ENCODE results near the gene KIN. TPM values are rescaled to one million over a fixed set of nuclear protein-coding genes. Genes with fewer than 3 reads are reported as not detected.

The KIN gene
- total and polyA plus RNA-seq, 2 experiments from 2014 or later: 8.5 to 31.7 TPM

DNA sequence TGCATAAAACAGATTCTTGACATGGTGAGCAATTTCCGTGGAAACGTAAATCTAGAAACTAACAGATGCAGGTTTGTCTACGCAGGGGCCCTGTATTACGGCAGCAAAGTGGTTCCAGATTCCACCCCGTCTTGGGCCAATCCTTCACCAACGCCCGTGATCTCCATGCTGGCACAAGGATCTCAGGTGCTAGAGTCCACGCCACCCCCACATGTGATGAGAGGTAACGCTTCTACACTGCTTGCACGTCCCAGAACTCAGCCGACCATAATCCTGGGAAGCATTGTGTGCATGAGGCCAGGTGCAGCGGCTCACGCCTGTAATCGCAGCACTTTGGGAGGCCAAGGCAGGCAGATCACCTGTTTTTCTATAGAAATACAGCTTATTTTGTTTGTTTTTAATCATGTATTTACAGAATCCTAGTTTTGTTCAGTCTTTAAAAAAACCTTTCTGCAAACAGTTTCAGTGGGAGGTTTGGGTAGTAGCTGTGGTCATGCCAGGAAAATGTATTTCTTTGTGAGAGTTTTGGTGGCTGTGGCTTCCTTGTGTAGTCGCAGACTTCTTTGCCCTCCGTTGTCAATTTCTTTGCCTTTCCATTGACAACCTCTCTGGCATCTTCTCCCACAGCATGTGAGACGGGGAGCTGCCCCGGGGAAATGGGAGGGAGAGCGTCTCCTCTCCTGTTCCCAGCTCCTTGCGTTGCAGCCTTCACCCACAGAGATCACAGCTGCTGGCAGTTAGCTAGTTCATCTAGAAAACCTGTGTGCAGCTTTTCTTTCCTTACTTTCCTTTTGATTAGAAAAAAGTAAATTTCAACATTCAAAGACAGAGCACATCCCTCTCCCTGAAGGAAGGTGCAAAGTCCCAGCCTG, 49.0 kb downstream of the KIN start (continued):
- no peak for TF ChIP-seq EZH2phosphoT487 (IDR thresholded peaks at IDR 0.05; ENCODE audit: unreplicated experiment)

GRCh38 chr10:7734821-7735220, 53.0 kb downstream of the KIN start:
- Histone ChIP-seq H3K36me3 (ENCODE audit: insufficient read depth) (no peaks in the 10 kb centered on the region), H2AFZ (no peak overlapping the region), H3K4me2 (no peak overlapping the region), H4K20me1 (replicated peaks; ENCODE audit: insufficient read depth) (no peaks in the 10 kb centered on the region), H3K27ac (ENCODE audit: low read depth) (no peak overlapping the region), H3K4me3 (no peak overlapping the region), H3F3A (replicated peaks; ENCODE audit: low read depth) (no peaks in the 10 kb centered on the region), H3K4me1 (ENCODE audit: insufficient read depth) (no peaks in the 10 kb centered on the region), H3K79me2 (replicated peaks; ENCODE audit: insufficient read depth) (no peaks in the 10 kb centered on the region), H3K27me3 (ENCODE audit: insufficient read depth) (no peaks in the 10 kb centered on the region), H3K9me2 (ENCODE audit: insufficient read depth) (no peaks in the 10 kb centered on the region)
- Mint-ChIP-seq H3K36me3 (ENCODE audit: low read depth) (no peaks in the 10 kb centered on the region), H3K9me3 (no peaks in the 10 kb centered on the region), H3K4me3 (no peak overlapping the region), H3K4me1 (no peaks in the 10 kb centered on the region), H3K27ac (no peak overlapping the region), H3K27me3 (ENCODE audit: insufficient read depth, low read depth, poor library complexity) (peaks cover 2% of the 10 kb centered on the region)
- TF ChIP-seq ZNF331 (CRISPR knock-in tag; IDR thresholded peaks at IDR 0.05; ENCODE audit: low read depth) (no peak), CTCF (conservative IDR thresholded peaks at IDR 0.05; ENCODE audit: low read depth in 2 of 2) (peak in 1 of 2 experiments; percentile 55; a peak in 2 of 4 replicates)
- peak; percentile 54 for DNase-seq (ENCODE audit: low spot score)
- no peak; the same call in 2 of the 3 replicates for ATAC-seq

- Mint-ChIP-seq H3K9me3 (no peaks in the 10 kb centered on the region; the same call in 2 of the 3 replicates), H3K27me3 (ENCODE audit: insufficient read depth, low read depth, poor library complexity) (peaks cover 2% of the 10 kb centered on the region), H3K4me1 (peaks cover 3% of the 10 kb centered on the region; the same call in 1 of the 3 replicates), H3K4me3 (no peak overlapping the region), H3K36me3 (ENCODE audit: low read depth) (no peaks in the 10 kb centered on the region; the same call in 2 of the 3 replicates), H3K27ac (no peak overlapping the region)
- Histone ChIP-seq H3K4me3 (no peak overlapping the region), H3K27me3 (ENCODE audit: insufficient read depth) (no peaks in the 10 kb centered on the region), H3F3A (replicated peaks; ENCODE audit: low read depth) (no peaks in the 10 kb centered on the region), H3K27ac (ENCODE audit: low read depth) (no peak overlapping the region), H3K79me2 (replicated peaks; ENCODE audit: insufficient read depth) (no peaks in the 10 kb centered on the region), H3K36me3 (ENCODE audit: insufficient read depth) (no peaks in the 10 kb centered on the region), H3K4me1 (ENCODE audit: insufficient read depth) (no peaks in the 10 kb centered on the region), H3K9me2 (ENCODE audit: insufficient read depth) (no peaks in the 10 kb centered on the region), H3K4me2 (no peak overlapping the region), H2AFZ (no peak overlapping the region), H4K20me1 (replicated peaks; ENCODE audit: insufficient read depth) (no peaks in the 10 kb centered on the region)
- ATAC-seq: no peak
- no peak for DNase-seq (ENCODE audit: low spot score)
- TF ChIP-seq CTCF (conservative IDR thresholded peaks at IDR 0.05; ENCODE audit: low read depth in 2 of 2) (no peak), NANOG (IDR thresholded peaks at IDR 0.05; ENCODE audit: borderline replicate concordance) (no peak), ZNF331 (CRISPR knock-in tag; IDR thresholded peaks at IDR 0.05; ENCODE audit: low read depth) (no peak), EZH2phosphoT487 (IDR thresholded peaks at IDR 0.05; ENCODE audit: unreplicated experiment) (no peak), POLR2AphosphoS5 (IDR thresholded peaks at IDR 0.05; ENCODE audit: low read depth) (no peak), EZH2 (IDR thresholded peaks at IDR 0.05; ENCODE audit: low read depth, unreplicated experiment) (no peak), STAT1 (IDR thresholded peaks at IDR 0.05; ENCODE audit: unreplicated experiment) (no peak), JUNB (IDR thresholded peaks at IDR 0.05; ENCODE audit: unreplicated experiment) (no peak), CREB1 (CRISPR knock-in tag; IDR thresholded peaks at IDR 0.05; ENCODE audit: low read depth) (no peak), ZNF114 (CRISPR knock-in tag; IDR thresholded peaks at IDR 0.05) (no peak), REST (IDR thresholded peaks at IDR 0.05; ENCODE audit: unreplicated experiment) (no peak)
- TF ChIP-seq, protein P1, sequence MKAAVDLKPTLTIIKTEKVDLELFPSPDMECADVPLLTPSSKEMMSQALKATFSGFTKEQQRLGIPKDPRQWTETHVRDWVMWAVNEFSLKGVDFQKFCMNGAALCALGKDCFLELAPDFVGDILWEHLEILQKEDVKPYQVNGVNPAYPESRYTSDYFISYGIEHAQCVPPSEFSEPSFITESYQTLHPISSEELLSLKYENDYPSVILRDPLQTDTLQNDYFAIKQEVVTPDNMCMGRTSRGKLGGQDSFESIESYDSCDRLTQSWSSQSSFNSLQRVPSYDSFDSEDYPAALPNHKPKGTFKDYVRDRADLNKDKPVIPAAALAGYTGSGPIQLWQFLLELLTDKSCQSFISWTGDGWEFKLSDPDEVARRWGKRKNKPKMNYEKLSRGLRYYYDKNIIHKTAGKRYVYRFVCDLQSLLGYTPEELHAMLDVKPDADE (IDR thresholded peaks at IDR 0.05): no peak
Measured at GRCh38 chr10:7722927-7723529, 64.8 kb downstream of the KIN start.

All from GM23338 (cell line).